ENCODE measurements around the gene ANGPTL4.
A peak's percentile ranks its signal among the peaks of the same experiment; 100 is the strongest.

GRCh38 chr19:8389891-8390616, 26.1 kb downstream of the ANGPTL4 start, which contains the start of gene RAB11B:
- TF ChIP-seq CTCF (conservative IDR thresholded peaks at IDR 0.05) (no peak), ZFX (IDR thresholded peaks at IDR 0.05) (peak; percentile 37; the same call in 1 of the 2 replicates)

Data from C4-2B (cell line).